Measurements from ENCODE around the gene ALDH4A1.

ALDH4A1 gene

DNA sequence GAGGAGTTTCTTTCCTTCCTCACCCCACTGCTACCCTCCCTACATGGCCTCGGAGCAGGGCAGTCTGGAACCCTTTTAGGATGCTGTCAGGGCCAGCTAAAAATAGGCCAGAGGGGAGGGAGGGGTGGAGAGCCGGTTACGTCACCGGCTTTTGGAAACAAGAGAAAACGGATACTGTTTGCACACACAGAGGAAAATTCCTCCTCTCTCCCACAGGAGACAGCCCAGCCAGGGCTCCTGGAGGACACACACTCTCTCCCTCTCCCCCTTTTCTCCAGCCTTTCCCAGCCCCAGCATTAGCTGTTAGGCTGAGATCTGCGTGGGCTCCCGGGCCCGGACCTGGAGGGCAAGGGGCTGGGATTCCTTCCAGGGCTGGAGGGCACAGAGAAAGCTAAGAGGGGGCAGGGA is 20.0 kb upstream of the ALDH4A1 start:
- no peak for DNase-seq

DNA sequence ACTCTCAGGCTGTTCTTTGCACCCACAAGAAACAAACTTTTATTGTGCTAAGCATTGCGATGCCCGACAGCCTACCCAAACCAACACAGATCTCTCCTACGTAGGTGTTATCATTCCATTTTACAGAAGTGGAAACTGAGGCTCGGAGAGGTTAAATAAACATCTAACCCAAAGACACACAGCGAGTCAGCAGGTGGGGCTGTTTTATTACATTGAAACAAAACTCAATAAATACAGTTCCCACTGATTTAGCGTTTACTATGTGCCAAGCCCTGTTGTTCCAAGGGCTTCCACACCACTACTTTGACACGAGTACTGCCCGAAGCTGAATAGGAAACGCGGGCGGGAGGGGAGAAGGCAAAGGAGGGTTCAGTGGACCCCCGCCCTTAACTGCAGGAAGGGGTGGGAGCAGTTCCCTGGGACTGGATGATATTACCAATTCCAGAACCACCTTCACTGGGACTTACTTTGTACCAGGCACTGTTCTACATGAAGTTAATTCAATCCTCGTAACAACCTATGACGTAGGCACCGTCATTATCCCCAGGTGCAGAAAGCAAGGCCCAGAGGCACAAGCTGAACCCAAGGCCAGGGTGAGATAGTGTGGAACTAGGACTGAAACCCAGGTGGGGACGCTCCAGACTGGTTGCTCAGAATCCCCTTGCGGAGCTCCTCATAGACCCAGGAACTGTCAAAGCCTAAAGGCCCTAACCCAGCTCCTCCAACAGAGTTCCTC is 19.3 kb upstream of the ALDH4A1 start:
- DNase-seq = no peak

DNA sequence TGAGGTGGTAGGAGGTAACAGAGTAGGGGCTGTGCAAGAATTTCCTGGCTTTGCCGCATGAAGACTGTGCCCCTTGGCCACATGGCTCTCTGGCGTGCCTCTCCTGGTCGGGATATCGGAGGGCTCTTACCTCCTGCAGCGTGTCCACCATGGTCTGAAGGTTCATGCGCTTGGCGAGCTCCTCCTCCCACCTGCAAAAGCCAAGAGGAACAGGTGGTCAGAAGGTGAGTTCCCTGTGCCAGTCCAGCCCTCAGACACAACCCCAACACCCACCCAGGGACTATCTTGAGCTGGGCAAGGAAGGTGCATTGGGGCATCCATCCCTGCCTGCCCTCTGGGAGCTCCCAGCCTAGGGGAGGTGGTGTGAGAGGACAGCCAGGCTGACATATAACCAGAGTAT is 18.6 kb upstream of the ALDH4A1 start:
- DNase-seq = no peak

DNA sequence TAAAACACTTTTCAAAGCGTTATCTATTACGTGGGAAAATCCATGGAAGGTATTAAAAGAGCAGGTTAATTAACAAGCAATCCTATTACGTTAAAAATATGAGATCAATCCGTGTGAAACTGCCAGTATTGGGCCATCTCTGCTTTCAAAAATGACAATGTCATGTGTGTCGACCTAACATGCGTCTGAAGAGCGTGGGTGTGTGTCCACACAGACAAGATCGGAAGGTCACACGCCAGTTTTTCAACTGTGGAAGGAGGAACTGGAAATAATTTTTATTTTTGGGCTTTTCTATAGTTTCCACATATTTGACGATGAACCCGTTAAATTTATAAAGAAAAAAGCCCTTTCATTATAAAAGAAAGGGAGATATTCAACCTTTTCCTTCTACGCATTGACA is 17.6 kb upstream of the ALDH4A1 start:
- DNase-seq = no peak

DNA sequence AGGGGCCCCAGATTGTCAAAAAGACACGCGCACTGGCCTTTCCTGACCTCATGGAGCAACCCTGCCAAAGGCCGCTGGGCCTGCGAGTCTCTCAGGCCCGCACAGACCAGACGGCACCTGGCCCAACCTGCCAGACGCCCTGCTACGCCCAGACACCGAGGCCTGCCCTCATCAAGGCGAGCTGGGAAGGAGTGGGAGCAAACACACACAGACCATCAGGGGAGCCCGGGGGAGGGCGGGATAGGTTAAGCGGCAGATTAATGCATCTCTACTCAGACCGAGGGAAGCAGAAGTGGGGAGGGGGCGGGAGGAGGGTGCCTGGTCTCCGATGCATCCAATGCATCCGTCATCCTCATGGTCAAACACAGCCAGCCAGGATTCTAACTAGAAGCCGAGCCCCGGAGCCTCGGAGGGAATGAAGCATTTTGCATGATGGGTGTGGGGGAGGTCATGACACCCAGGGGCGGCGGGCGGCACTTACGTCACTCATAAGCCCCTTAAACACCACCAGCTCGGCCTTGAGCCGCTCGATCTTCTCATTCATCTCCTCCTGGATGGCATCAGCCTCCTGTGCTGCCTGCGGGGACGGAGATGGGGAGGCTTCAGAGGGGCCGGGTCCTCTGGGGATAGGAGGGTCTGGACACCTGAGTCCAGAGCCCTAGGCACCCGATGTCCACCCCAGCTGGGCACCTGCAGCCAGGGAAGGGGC is 17.0 kb upstream of the ALDH4A1 start:
- no peak for DNase-seq

DNA sequence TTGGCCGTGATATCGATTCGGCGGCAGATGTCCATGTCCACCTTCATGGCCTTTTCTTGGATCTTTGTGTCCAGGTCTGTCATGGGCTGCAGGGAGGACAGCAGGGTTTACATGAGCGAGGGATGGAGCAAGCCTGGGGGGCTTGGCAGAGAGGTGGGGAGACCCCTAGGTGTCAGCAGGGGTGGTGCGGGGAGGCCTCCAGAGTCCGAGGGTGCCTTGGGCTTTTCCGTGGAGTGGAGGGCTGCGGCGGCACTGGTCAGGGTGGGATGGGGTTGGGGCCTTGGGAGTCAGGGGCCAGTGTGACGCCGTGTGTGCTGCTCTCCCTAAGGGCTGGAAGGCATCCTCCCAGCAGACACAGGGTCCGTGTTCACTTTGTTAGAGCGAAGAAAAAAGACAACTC is 16.1 kb upstream of the ALDH4A1 start:
- no peak for DNase-seq

DNA sequence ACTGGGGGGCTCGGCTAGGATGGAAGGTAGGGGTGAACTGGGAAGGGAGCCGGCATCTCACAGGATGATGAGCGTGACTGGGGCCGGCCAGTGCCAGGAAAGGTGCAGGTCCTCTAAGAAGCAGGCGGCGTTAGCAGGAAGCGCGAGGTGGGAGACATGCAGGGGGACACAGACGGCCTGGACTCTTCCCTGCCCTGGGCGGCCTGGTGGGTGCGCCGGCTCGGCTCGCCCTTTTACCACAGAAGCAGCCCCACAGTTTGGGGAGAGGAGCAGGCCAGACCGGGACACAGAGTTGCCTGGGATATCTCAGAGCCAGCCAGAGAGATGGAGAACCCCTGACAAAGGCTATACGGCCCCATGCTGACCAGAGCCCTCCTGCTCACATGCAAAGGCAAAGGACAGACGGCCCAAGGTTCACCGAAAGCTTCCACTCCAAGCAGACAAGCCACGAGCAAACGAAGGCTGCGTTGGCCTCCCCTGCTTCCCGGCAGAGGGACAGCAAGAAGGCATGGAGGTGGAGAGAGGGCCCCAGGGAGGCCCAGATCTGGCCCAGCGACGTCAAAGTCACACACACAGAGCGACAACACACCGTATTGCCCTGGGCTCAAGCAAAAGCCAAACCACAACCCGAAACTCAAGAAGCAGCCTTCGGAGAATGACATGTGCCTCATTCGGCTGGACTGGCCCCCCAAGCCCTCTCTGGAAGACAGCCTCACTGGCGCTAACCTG is 14.9 kb upstream of the ALDH4A1 start:
- DNase-seq = no peak

DNA sequence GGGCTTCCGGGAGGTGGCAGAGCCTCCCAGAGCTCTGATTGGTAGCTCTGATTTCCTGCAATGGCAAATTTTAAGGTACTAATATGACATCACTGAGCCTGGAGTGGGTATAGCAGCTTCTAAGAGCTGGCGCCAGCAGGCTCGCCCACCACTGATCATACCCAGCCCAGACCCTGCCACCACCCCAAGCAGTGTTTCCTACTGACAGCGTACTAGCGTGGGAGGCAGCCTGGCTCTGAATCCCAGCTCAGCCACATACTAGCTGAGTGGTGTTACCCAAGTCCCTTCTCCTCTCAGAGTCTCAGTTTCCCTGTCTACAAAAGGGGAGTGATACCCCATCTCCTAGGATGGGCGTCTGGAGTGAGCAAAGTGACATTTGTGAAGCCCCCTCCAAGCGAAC is 13.0 kb upstream of the ALDH4A1 start:
- no peak for DNase-seq

DNA sequence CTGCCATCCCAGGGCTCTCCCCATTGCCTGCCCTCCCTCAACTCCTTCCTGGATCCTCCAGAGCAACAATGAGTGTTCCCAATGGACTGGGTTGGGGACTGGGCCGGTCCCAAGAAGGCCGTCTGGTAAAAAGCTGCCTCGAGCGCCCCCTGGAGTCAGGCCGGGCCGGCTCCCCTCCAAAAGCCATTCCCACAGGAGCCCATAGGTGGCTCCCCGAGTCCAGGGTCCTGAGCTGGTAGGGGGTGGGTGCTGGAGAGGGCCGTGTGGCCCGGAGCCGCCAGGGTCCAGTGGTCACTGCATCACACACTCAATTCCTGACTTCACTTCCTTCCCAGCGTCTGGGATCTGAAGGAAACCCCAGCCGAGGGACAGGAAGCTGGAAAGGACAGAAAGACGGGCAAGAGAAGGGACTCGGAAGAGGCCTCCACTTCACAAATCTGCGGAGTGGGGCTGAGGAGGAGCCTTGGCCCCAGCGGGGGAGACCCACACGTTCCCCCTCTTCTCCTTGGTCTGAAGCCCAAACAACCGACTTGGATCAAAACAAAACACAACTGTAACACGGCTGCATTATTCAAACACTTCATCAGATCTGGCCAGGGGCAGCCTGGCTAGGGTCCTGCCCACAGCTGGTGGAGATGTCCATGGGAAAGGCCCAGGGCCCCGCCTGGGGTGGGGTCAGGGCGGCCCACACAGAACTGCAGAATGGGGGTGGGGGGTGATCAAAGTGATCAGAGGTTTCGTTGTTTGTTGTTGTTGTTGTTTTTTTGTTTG is 10.9 kb upstream of the ALDH4A1 start:
- peak; percentile 65 for DNase-seq

DNA sequence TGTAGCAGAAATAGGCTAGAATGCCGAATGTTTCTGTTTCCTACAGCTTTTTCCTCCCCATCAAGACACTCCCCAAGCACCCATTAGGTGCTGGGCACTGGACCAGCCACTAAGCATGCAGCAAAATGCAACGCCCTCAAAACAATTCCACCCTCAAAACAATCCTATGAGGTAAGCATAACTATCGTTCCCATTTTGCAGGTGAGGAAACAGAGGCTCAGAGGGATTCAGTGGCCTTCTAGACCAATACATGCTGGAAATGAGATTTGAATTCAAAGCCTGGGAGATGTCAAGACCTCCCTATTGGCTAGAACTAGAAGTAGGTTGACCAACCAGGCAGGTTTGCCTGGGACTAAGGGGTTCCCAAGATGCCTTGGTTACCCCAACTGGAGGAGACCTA is 10.2 kb upstream of the ALDH4A1 start:
- no peak for DNase-seq

DNA sequence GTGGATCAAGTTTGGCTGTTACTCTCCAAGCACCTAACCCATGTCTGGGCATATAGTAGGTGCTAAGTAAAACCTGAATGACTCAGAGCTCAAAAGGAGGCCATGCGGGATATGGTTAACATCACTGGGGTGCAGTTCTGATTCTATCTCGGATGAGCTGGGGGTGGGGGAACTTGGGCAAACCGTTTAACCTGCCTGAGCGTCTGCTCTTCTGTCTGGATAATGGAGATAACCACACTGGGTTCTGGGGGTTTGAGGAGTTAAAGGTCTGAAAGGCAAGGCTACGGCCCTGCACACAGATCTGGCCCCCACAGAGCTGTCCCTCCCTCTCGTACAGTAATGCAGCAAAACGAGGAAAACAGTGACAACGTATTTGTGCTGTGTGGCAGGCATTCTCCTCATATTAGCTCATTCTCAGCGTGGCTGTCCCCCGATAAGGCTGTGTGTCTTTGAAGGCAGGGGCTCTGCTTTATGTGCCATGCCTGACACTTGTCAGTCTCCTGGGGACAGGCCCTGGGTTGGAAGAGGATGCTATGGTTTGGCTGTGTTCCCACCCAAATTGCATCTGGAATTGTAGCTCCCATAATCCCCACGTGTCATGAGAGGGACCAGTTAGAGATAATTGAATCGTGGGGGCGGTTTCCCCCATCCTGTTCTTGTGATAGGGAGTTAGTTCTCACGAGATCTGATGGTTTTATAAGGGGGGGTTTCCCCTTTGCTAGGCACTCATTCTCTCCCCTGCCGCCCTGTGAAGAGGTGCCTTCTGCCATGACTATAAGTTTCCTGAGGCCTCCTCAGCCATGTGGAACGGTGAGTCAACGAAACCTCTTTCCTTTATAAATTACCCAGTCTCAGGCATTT is 6.8 kb upstream of the ALDH4A1 start:
- no peak for DNase-seq

DNA sequence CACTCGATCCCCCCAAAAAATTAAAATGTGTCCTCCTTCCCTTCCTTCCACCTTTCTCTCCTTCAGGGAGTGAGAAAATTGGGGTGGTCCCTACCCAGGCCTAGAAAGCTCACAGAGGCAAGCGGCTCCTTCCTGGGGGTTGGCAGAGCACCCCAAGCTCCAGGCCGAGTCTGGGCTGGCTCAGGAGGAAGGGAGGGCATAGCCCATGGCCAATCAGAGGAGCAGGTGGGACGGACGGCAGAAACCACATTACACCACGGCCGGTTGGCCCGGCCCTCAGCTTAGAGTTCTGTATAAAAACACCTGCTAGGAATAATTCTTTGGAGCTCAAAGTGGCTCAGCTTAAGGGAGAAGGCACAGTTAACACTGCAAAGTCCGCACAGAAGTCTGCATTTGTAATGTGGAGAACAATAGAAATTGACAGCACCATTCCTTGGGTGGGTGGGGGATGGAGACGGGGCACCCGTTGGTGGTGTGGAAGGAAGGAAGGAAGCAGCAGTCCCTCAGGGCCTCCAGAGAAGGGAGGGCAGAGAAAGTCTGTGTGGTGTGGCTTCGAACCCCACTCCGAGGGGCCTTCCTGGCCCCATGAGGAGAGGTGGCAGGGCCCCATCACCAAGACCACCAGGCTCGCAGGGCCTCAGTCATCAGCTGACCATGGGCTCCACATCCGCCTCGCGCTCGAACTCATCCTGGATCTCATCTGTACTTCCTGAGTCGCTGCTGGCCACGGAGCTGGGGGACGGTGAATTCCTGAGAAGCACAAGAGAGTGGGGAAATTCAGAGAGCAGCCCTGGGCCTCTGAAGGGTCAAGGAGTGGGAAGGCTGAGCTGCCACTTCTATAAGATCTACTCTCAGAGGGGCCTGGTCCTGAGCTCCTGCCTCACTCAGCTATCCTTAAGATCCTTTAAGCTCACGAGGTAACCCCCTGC is 5.8 kb upstream of the ALDH4A1 start:
- DNase-seq = no peak

DNA sequence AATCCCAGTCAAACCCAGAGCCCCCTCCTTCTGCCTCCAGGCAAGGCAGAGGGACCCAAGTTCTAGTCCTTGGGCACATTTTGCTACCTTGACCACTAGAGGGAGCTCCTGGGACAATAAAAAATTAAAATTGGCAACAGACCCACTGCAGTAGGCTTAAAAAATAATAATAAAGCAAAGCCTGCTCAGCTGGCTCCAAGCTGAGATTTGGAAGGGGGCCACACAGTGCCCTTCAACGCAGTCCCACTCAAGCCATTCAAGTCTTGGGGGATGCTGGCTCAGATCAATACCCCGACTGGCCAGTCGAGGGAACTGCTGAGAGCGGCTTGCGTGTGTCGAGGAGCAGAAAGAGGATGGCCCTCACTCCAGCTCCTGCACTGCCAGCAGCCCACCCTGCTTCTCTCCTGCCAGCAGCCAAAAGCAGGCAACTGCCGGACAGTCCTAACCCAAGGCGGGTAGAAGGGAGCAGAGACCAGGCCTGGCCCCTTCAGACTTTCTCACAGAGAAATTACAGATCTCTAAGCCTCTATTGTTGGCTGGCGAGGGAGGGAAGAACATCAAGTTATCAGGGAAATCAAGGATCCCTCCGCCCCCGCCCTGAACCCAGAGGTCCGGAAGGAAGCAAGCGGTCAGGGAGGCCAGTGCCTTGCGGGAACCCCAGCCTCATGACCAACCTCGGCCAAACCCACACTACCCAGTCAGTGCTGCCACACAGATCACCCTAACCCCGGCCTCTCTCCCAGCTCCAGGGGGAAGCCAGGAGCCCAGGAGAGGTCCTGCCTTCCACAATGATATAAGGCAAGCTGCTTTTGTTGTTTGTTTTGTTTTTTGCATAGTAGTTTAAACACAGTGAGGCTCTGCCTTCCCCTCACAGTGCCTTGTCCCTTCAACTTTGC is 4.9 kb upstream of the ALDH4A1 start:
- peak; percentile 61 for DNase-seq

DNA sequence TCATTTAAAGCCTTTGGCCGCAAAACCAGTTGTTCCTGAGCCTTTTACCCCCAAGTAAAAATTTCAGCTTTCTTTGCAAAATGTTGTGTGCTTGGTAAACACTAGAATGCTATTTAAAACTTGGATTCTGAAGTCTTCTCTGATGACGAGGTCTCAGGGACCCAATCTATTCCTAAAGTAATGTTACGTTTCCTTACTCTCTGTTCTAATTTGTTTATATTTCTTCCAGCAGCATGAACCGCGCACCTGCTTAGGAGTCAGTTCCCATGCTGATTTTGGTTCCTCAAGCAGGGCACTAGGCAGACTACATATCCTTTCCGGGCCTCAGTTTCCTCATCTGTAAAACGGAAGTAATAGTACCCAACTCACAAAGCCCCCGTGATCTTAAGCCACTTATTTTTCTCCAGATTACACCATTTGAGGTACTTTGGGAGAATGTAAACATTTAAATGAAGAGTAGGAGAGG is 969 bp upstream of the ALDH4A1 start:
- no peak for DNase-seq

DNA sequence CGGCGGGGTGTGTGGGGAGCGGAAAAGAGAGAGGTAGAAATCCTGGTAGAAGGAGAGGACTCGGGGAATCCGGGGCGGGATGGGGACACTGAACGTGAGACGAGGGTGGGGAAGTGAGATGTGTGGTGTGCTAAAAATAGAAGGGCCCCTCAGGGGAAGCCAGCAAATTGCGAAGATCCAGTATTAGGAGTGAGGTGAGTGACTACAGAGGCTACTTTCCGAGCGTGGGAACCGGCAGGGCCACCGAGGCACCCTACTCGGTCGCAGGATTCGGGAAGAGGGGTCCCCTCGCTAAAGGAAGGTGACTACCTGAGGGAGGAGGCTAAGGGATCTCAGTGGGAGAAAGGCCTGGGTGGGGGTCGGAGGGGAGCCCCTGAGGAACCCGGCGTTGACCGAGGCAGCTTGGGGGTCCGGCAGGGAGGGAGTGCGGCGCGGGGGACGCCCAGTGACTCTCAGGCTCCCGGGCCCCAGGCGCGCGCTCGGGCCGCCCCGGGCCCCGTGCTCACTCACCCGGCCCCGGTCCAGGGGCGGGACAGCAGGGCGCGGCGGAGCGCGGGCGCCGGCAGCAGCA is 318 bp downstream of the ALDH4A1 start:
- DNase-seq = no peak

DNA sequence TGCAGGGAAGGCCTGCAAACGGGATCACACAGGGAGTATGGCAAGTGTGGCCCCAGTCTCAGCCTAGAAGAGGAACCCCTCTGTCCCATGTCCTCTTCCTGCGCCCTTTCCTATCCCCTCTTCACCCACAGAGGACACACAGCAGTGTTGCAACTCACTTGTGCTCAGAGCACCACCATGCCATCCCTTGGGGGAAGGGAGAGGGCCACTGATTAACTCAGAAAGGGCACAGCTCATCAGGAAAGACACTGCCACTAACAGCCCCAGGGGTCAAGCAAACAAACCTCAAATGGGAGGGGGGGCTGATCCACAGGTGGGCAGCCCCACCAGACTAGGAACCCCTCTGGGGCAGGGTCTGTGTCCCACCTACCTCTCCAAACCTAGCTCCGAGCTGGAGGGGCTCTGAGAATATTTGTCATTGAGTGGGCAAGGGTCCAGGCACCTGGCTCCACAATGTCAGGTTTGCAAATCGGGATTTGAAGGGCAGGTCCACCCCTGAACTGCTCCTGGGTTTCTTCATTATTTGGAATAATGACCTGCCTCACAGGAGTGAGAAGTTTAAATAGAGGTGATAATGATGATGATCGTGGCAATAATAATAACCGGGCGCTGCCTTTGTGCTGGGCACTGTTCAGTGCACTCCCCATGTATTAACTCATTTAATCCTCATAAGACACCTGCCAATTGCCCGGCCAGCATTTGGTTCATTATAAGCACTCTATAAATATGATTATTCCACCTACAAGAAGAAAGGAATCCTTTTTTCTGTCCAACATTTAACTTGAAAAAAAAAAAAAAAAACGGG is 1.0 kb downstream of the ALDH4A1 start:
- no peak for DNase-seq

DNA sequence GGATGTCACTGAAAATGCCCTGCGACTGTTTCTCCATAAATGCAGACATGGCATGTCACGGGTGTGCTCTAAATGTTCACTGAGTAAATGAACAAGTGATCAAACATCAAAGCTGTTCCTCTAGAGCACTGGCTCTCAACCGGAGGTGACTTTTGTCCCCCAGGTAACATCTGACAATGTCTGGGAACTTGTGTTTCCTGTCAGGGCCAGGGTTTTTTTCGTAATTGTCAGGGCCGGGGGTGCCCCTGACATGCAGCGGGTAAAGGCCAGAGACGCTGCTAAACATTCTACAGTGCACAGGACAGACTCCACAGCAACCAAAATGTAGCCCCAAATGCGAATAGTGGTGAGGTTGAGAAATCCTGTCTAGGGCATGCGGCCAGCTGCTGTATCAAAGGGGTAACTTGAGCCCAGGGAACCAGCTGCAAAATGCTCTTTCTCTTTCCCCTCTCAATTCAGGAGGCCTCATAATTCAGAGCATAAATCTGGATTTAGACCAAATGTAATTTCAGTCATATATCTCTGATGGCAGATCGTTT is 2.0 kb downstream of the ALDH4A1 start:
- DNase-seq = no peak

DNA sequence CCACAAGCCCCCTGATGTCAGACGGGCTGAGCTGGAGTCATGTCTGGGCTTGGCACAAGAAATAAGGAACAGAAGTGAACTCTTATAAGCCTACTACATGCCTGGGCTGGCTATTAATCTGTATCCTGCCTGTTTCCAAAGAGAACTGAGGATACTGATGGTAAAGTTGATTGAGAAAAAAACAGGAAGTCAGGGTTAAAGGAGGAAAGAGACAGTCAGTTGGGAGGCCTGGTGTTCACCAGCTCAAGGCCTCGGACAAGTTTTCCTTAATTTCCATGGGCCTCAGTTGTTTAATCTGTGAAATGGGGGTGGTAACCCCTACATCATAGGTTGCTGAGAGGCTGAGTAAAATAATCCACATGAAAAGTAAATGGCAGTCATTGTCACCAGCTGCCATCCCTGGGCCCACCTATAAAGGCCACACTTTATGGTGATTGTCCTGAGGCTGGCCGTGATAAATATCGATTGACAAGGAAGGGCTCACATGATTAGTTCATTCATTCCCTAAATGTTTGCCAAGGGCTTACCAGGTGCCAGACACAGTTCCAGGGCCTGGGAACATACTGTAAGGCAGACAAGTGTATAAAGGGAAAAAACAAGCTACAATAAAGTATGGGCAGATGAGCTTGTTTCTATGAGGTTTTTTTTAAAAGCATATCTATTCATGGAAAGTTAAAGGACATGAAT is 2.8 kb downstream of the ALDH4A1 start:
- DNase-seq = no peak
